Measurements from ENCODE around the gene PRSS8. TPM values are rescaled to one million over a fixed set of nuclear protein-coding genes. Genes with fewer than 3 reads are reported as not detected.

PRSS8 gene
- polyA plus RNA-seq, 1 donor from 2014 or later, result not detected

DNA sequence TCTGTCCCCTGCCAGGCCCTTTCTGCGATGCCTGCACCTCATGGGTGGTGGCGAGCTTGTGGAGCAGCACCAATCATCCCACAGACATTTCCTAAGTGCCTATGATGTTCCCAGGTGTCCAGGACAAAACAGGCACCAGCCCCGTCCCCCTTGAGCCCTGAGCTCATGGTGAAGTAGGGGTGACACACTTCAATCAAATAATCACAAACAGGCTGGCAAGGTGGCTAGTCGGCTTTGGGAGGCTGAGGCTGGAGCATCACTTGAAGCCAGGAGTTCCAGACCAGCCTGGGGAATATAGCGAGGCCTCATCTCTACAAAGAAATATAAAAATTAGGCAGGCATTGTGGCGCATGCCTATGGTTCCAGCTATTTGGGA, 748 bp upstream of the PRSS8 start:
- H3K4me3 ChIP-seq (ENCODE audit: low read length), result no peak overlapping the region
- H2AFZ ChIP-seq (ENCODE audit: low read depth, low read length), result no peak overlapping the region
- H3K4me2 ChIP-seq (ENCODE audit: low read length), result no peak overlapping the region
- H3K79me2 ChIP-seq (replicated peaks; ENCODE audit: insufficient read depth, low read length), result no peaks in the 10 kb centered on the region
- H4K20me1 ChIP-seq (ENCODE audit: insufficient read depth), result no peaks in the 10 kb centered on the region
- H3K36me3 ChIP-seq (ENCODE audit: insufficient read depth, low read length), result no peaks in the 10 kb centered on the region
- H3F3A ChIP-seq (ENCODE audit: insufficient read depth, low read length, poor library complexity, severe bottlenecking), result no peaks in the 10 kb centered on the region
- no peak overlapping the region for H3K9ac ChIP-seq (ENCODE audit: low read length)
- no peaks in the 10 kb centered on the region for H3K9me2 ChIP-seq (ENCODE audit: insufficient read depth, low read length)
- TF ChIP-seq POLR2AphosphoS5 (IDR thresholded peaks at IDR 0.05) (no peak), RAD21 (conservative IDR thresholded peaks at IDR 0.05) (no peak), EP300 (conservative IDR thresholded peaks at IDR 0.05; ENCODE audit: poor library complexity, severe bottlenecking) (no peak), SMC3 (conservative IDR thresholded peaks at IDR 0.05; ENCODE audit: poor library complexity) (no peak), MXI1 (conservative IDR thresholded peaks at IDR 0.05; ENCODE audit: poor library complexity, severe bottlenecking) (no peak), EZH2 (IDR thresholded peaks at IDR 0.05; ENCODE audit: borderline replicate concordance, insufficient read depth, low read length, poor library complexity, severe bottlenecking) (no peak), TAF1 (IDR thresholded peaks at IDR 0.05; ENCODE audit: low read depth) (no peak)
- TF ChIP-seq, protein P1, sequence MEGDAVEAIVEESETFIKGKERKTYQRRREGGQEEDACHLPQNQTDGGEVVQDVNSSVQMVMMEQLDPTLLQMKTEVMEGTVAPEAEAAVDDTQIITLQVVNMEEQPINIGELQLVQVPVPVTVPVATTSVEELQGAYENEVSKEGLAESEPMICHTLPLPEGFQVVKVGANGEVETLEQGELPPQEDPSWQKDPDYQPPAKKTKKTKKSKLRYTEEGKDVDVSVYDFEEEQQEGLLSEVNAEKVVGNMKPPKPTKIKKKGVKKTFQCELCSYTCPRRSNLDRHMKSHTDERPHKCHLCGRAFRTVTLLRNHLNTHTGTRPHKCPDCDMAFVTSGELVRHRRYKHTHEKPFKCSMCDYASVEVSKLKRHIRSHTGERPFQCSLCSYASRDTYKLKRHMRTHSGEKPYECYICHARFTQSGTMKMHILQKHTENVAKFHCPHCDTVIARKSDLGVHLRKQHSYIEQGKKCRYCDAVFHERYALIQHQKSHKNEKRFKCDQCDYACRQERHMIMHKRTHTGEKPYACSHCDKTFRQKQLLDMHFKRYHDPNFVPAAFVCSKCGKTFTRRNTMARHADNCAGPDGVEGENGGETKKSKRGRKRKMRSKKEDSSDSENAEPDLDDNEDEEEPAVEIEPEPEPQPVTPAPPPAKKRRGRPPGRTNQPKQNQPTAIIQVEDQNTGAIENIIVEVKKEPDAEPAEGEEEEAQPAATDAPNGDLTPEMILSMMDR (IDR thresholded peaks at IDR 0.05; ENCODE audit: poor library complexity, severe bottlenecking), result no peak
- TF ChIP-seq, protein P2, sequence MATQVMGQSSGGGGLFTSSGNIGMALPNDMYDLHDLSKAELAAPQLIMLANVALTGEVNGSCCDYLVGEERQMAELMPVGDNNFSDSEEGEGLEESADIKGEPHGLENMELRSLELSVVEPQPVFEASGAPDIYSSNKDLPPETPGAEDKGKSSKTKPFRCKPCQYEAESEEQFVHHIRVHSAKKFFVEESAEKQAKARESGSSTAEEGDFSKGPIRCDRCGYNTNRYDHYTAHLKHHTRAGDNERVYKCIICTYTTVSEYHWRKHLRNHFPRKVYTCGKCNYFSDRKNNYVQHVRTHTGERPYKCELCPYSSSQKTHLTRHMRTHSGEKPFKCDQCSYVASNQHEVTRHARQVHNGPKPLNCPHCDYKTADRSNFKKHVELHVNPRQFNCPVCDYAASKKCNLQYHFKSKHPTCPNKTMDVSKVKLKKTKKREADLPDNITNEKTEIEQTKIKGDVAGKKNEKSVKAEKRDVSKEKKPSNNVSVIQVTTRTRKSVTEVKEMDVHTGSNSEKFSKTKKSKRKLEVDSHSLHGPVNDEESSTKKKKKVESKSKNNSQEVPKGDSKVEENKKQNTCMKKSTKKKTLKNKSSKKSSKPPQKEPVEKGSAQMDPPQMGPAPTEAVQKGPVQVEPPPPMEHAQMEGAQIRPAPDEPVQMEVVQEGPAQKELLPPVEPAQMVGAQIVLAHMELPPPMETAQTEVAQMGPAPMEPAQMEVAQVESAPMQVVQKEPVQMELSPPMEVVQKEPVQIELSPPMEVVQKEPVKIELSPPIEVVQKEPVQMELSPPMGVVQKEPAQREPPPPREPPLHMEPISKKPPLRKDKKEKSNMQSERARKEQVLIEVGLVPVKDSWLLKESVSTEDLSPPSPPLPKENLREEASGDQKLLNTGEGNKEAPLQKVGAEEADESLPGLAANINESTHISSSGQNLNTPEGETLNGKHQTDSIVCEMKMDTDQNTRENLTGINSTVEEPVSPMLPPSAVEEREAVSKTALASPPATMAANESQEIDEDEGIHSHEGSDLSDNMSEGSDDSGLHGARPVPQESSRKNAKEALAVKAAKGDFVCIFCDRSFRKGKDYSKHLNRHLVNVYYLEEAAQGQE (IDR thresholded peaks at IDR 0.05; ENCODE audit: borderline replicate concordance), result no peak
- H3K9me3 ChIP-seq (ENCODE audit: low read length), result no peaks in the 10 kb centered on the region
- H3K27me3 ChIP-seq (ENCODE audit: insufficient read depth, low read depth, low read length), result no peaks in the 10 kb centered on the region
- no peak overlapping the region for H3K27ac ChIP-seq (ENCODE audit: low read length)

DNA sequence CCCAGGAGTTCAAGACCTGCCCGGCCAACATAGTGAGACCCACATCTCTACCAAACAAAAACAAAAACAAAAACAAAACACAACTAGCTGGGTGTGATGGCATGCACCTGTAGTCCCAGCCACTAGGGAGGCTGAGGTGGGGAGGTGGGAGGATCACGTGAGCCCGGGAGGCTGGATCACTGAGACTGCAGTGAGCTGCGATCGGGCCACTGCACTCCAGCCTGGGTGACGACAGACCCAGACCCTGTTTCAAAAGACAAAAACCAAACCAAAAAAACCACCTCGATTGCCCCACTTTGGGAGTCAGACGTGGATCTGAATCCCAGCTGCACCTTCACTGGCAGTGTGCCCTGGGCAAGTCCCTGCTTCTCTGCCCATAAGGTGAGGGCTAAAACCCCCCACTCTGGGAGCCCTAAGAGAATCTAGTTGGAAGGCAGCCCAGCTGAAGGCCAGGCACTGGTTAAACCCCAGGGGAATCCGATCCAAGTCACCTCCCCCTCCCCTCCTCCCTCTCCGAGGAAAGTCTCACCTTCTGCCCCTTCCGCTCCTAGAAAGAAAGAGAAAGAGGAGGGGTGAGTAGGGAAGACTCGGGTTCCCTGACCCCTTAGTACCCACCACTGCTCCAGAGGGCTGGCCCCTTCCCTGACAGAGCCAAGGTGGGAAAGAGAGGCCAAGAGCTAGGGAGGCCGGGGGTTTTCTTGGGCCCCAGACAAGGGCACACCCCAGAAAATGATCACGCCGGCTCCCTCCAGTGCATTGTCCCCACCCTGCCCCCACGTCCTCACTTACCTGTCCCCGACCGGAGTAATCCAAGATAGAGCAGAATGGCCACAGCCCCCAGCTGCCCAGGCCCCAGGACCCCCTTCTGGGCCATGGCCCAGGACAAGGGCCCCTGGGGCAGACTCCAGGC, 647 bp downstream of the PRSS8 start:
- Histone ChIP-seq H2AFZ (ENCODE audit: low read depth, low read length) (no peak overlapping the region), H3F3A (ENCODE audit: insufficient read depth, low read length, poor library complexity, severe bottlenecking) (no peaks in the 10 kb centered on the region), H3K9me3 (ENCODE audit: low read length) (no peaks in the 10 kb centered on the region), H3K9me2 (ENCODE audit: insufficient read depth, low read length) (no peaks in the 10 kb centered on the region), H3K36me3 (ENCODE audit: insufficient read depth, low read length) (no peaks in the 10 kb centered on the region), H4K20me1 (ENCODE audit: insufficient read depth) (no peaks in the 10 kb centered on the region), H3K4me3 (ENCODE audit: low read length) (no peak overlapping the region), H3K27ac (ENCODE audit: low read length) (no peak overlapping the region), H3K79me2 (replicated peaks; ENCODE audit: insufficient read depth, low read length) (no peaks in the 10 kb centered on the region), H3K4me2 (ENCODE audit: low read length) (no peak overlapping the region), H3K27me3 (ENCODE audit: insufficient read depth, low read depth, low read length) (no peaks in the 10 kb centered on the region), H3K9ac (ENCODE audit: low read length) (no peak overlapping the region)
- TF ChIP-seq POLR2AphosphoS5 (IDR thresholded peaks at IDR 0.05) (no peak), SMC3 (conservative IDR thresholded peaks at IDR 0.05; ENCODE audit: poor library complexity) (no peak), EP300 (conservative IDR thresholded peaks at IDR 0.05; ENCODE audit: poor library complexity, severe bottlenecking) (no peak), EZH2 (IDR thresholded peaks at IDR 0.05; ENCODE audit: borderline replicate concordance, insufficient read depth, low read length, poor library complexity, severe bottlenecking) (no peak), MXI1 (conservative IDR thresholded peaks at IDR 0.05; ENCODE audit: poor library complexity, severe bottlenecking) (no peak)
- TF ChIP-seq, protein P2 (IDR thresholded peaks at IDR 0.05; ENCODE audit: borderline replicate concordance), result no peak
- TF ChIP-seq, protein P1 (IDR thresholded peaks at IDR 0.05; ENCODE audit: poor library complexity, severe bottlenecking), result no peak

All from neural cell (in vitro differentiated cells).